PFSK-1 (cell line): ENCODE results near the gene TMEM250. TPM values are rescaled to one million over a fixed set of nuclear protein-coding genes. Genes with fewer than 3 reads are reported as not detected.
A peak's percentile ranks its signal among the peaks of the same experiment; 100 is the strongest.

ENCODE experiments used
- FOXP2 ChIP-seq: optimal IDR thresholded peaks from 2 replicates; pipeline ENCODE3; 2011; ENCODE audit warnings: borderline replicate concordance, control low read depth, inconsistent platforms; ENCODE audit not compliant: insufficient read depth; ENCODE audit errors: extremely low read length, extremely low read depth
- POLR2AphosphoS5 ChIP-seq: IDR thresholded peaks from 2 replicates; pipeline ENCODE4 v1.6.1; 2012; ENCODE audit warnings: low read depth, mild to moderate bottlenecking, control low read depth, low read length, moderate library complexity
- SIN3A ChIP-seq: IDR thresholded peaks from 2 replicates; pipeline ENCODE4 v1.6.1; 2012; ENCODE audit warnings: mild to moderate bottlenecking, low read length, moderate library complexity, borderline replicate concordance; ENCODE audit not compliant: insufficient read depth
- TAF1 ChIP-seq: IDR thresholded peaks from 2 replicates; pipeline ENCODE4 v1.6.1; 2012; ENCODE audit warnings: low read length, control low read depth, borderline replicate concordance; ENCODE audit not compliant: insufficient read depth
- polyA plus RNA-seq: library from polyadenylated mRNA; unstranded; fragments of >200 nt; gene quantifications from one replicate; pipeline ENCODE4 v1.2.1, GENCODE V29; 2012; ENCODE audit warnings: low read depth, missing spikeins; ENCODE audit not compliant: insufficient read length
- TF ChIP-seq, protein P1 (sequence below), 2 experiments: IDR thresholded peaks; 2 replicates each; pipeline versions ENCODE4 v1.6.1 to v1.8.0; 2011 to 2012; ENCODE audit warnings: low read depth in 2 of 2, low read length in 2 of 2, control low read depth in 1 of 2, inconsistent platforms in 1 of 2, mild to moderate bottlenecking in 1 of 2, moderate library complexity in 1 of 2; ENCODE audit not compliant: insufficient read depth in 1 of 2

The TMEM250 gene
- polyA plus RNA-seq = 57.1 TPM

- TF ChIP-seq, protein P1, sequence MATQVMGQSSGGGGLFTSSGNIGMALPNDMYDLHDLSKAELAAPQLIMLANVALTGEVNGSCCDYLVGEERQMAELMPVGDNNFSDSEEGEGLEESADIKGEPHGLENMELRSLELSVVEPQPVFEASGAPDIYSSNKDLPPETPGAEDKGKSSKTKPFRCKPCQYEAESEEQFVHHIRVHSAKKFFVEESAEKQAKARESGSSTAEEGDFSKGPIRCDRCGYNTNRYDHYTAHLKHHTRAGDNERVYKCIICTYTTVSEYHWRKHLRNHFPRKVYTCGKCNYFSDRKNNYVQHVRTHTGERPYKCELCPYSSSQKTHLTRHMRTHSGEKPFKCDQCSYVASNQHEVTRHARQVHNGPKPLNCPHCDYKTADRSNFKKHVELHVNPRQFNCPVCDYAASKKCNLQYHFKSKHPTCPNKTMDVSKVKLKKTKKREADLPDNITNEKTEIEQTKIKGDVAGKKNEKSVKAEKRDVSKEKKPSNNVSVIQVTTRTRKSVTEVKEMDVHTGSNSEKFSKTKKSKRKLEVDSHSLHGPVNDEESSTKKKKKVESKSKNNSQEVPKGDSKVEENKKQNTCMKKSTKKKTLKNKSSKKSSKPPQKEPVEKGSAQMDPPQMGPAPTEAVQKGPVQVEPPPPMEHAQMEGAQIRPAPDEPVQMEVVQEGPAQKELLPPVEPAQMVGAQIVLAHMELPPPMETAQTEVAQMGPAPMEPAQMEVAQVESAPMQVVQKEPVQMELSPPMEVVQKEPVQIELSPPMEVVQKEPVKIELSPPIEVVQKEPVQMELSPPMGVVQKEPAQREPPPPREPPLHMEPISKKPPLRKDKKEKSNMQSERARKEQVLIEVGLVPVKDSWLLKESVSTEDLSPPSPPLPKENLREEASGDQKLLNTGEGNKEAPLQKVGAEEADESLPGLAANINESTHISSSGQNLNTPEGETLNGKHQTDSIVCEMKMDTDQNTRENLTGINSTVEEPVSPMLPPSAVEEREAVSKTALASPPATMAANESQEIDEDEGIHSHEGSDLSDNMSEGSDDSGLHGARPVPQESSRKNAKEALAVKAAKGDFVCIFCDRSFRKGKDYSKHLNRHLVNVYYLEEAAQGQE (IDR thresholded peaks at IDR 0.05; ENCODE audit: insufficient read depth in 1 of 2, low read depth in 2 of 2, low read length in 2 of 2) = peak in 1 of 2 experiments; percentile 48; a peak in 1 of 4 replicates
- TF ChIP-seq SIN3A (no peak), FOXP2 (no peak), TAF1 (no peak; the same call in 1 of the 2 replicates)
Measured at GRCh38 chr9:136118320-136119060, at the start of gene TMEM250. Gene TMEM250, minus strand, starts transcription at chr9:136118875. Its CDS starts 1,975 bp downstream, at chr9:136116900.

- no peak for TF ChIP-seq TAF1
- no peak for TF ChIP-seq FOXP2
- TF ChIP-seq, protein P1 (IDR thresholded peaks at IDR 0.05; ENCODE audit: insufficient read depth in 1 of 2, low read depth in 2 of 2, low read length in 2 of 2) = no peak
- no peak for TF ChIP-seq SIN3A
- no peak for TF ChIP-seq POLR2AphosphoS5
Measured at GRCh38 chr9:136163248-136163850, 44.7 kb upstream of the TMEM250 start.

- TF ChIP-seq FOXP2 (no peak), TAF1 (no peak), SIN3A (no peak), POLR2AphosphoS5 (no peak)
- TF ChIP-seq, protein P1 (IDR thresholded peaks at IDR 0.05; ENCODE audit: insufficient read depth in 1 of 2, low read depth in 2 of 2, low read length in 2 of 2) = no peak
Measured at GRCh38 chr9:136160995-136161610, 42.4 kb upstream of the TMEM250 start.

DNA sequence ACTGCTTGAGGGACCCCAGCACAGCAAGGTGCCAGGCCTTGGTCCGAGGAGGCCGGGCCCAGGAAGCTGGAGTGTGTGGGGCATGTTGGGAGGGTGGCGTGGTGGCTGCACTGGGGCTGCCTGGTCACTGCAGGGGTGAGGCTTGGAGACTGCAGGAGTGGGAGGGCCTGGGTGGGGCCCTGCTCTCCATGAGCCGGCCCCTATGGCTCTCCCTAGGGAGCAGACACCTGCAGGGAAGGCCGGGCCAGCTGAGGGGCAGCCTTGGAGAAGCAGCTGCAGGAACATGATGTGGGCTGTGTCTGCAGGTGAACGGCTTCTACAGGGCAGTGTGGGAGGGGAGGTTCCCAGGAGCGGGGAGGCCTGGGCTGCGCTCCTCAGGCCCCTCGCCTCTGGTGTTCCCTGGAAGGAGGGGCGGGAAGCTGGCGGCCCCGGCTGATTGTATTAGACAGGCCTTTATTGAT lies 41.7 kb upstream of the TMEM250 start:
- no peak for TF ChIP-seq SIN3A
- TF ChIP-seq, protein P1 (IDR thresholded peaks at IDR 0.05; ENCODE audit: insufficient read depth in 1 of 2, low read depth in 2 of 2, low read length in 2 of 2) = no peak
- TF ChIP-seq POLR2AphosphoS5 = no peak
- TF ChIP-seq FOXP2 = no peak
- TF ChIP-seq TAF1 = no peak
